AG09319 (cell line): ENCODE results near the gene UTP11.

Experiments
- DNase-seq: peaks from one replicate; pipeline ENCODE4 v3.0.0-alpha.2; 2010; ENCODE audit warnings: low read depth; ENCODE audit errors: extremely low read depth
- CTCF ChIP-seq: IDR thresholded peaks from 2 replicates; pipeline ENCODE4 v1.5.1; 2011; ENCODE audit warnings: low read depth, mild to moderate bottlenecking, inconsistent platforms, low read length, moderate library complexity

Gene UTP11

GRCh38 chr1:38004284-38005108 is 8.0 kb upstream of the UTP11 start:
- no peak; the same call in 1 of the 2 replicates for TF ChIP-seq CTCF
- no peak for DNase-seq

GRCh38 chr1:38005195-38006007 is 7.1 kb upstream of the UTP11 start, which contains the start of gene FHL3:
TSS of gene FHL3 (minus strand) at chr1:38005514. CDS start at chr1:37999412, 6,102 bp downstream.
- TF ChIP-seq CTCF = no peak
- DNase-seq = no peak

- no peak for DNase-seq
- no peak for TF ChIP-seq CTCF
Observed at GRCh38 chr1:38006008-38006828, 6.3 kb upstream of the UTP11 start.

GRCh38 chr1:38009088-38009840 is 3.3 kb upstream of the UTP11 start:
- DNase-seq = no peak
- TF ChIP-seq CTCF = no peak

- TF ChIP-seq CTCF = no peak
- no peak for DNase-seq
Observed at GRCh38 chr1:38009841-38010180, 2.7 kb upstream of the UTP11 start.

GRCh38 chr1:38013227-38013622 is 691 bp downstream of the UTP11 start:
- no peak for DNase-seq
- TF ChIP-seq CTCF = no peak
